Lower leg skin (tissue), 3 donors: ENCODE data around the gene TAAR1.

Experiments used
- POLR2A ChIP-seq, 2 donors: fragments of 450-650 bp; IDR thresholded peaks; one replicate each; pipeline ENCODE4 v1.6.1; 2016 to 2017; ENCODE audit warnings: antibody characterized with exemption in 2 of 2, mild to moderate bottlenecking in 1 of 2, moderate library complexity in 1 of 2
- TF ChIP-seq, protein P1 (sequence below), 3 donors: fragments of 450-650 bp; IDR thresholded peaks; one replicate each; pipeline ENCODE4 v1.5.1; 2016; ENCODE audit warnings: antibody characterized with exemption in 3 of 3, mild to moderate bottlenecking in 3 of 3, moderate library complexity in 2 of 3

DNA sequence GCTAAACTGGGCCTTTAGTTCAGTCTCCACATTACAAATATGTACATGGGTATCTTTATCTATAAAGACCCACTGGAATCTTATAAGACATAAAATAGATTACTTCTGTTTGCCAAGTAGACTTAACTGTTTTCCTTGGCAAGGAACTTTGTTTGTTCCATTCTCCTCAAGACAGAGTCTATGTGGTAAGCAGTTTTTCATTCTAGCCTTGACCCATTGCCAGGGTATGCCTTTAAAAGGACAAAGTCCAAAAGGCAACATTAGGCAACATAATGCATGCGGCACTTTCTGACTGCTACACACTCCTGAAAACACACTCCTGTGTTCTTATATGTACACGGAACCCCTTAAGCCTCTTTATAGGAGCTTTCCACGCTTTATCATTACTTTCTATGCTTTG, 34.5 kb upstream of the TAAR1 start:
- no peak for TF ChIP-seq POLR2A (IDR thresholded peaks at IDR 0.05)
- TF ChIP-seq, protein P1, sequence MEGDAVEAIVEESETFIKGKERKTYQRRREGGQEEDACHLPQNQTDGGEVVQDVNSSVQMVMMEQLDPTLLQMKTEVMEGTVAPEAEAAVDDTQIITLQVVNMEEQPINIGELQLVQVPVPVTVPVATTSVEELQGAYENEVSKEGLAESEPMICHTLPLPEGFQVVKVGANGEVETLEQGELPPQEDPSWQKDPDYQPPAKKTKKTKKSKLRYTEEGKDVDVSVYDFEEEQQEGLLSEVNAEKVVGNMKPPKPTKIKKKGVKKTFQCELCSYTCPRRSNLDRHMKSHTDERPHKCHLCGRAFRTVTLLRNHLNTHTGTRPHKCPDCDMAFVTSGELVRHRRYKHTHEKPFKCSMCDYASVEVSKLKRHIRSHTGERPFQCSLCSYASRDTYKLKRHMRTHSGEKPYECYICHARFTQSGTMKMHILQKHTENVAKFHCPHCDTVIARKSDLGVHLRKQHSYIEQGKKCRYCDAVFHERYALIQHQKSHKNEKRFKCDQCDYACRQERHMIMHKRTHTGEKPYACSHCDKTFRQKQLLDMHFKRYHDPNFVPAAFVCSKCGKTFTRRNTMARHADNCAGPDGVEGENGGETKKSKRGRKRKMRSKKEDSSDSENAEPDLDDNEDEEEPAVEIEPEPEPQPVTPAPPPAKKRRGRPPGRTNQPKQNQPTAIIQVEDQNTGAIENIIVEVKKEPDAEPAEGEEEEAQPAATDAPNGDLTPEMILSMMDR (IDR thresholded peaks at IDR 0.05), result no peak
